Neural progenitor cell (in vitro differentiated cells): ENCODE data around the gene GNAT1.

Source experiments
- CTCF ChIP-seq: fragments of 200-600 bp; sonication (generic); IDR thresholded peaks from 2 replicates; pipeline ENCODE4 v1.5.1; 2017; ENCODE audit warnings: antibody characterized with exemption, mild to moderate bottlenecking
- EZH2 ChIP-seq: fragments of 200-600 bp; sonication (generic); IDR thresholded peaks from 2 replicates; pipeline ENCODE4 v1.6.1; 2017; ENCODE audit warnings: antibody characterized with exemption, mild to moderate bottlenecking, moderate library complexity
- EZH2phosphoT487 ChIP-seq: fragments of 200-600 bp; sonication (generic); IDR thresholded peaks from 2 replicates; pipeline ENCODE4 v1.6.1; 2017; ENCODE audit warnings: antibody characterized with exemption

- TF ChIP-seq CTCF = no peak
- no peak for TF ChIP-seq EZH2
- TF ChIP-seq EZH2phosphoT487 = no peak
Observed at GRCh38 chr3:50242381-50242770, 51.0 kb downstream of the GNAT1 start.
